Body of pancreas (tissue), 4 donors: Measurements from ENCODE around the gene WDR33. TPM values are rescaled to one million over a fixed set of nuclear protein-coding genes. Genes with fewer than 3 reads are reported as not detected.

Experiments
- ATAC-seq: fragments of 150-250 bp; one replicate; pipeline ENCODE4 v1.9.1; 2016
- DNase-seq, 4 donors: peaks; one replicate each; pipeline ENCODE4 v3.0.0-alpha.2; 2019
- H3K27ac ChIP-seq, 4 donors: fragments of 200-600 bp; sonication (generic); 1 replicate in 3 of 4; 2 replicates in 1 of 4; pipeline versions ENCODE4 v1.5.1 to v1.6.1; 2016 to 2019; ENCODE audit warnings: mild to moderate bottlenecking in 1 of 4, mixed read lengths in 1 of 4, moderate library complexity in 1 of 4
- H3K27me3 ChIP-seq, 2 donors: fragments of 200-600 bp; sonication (generic); one replicate each; pipeline ENCODE4 v1.6.0; 2016; ENCODE audit warnings: mild to moderate bottlenecking in 1 of 2
- H3K36me3 ChIP-seq, 2 donors: fragments of 200-600 bp; sonication (generic); replicated peaks in 1 of 2; 2 replicates each; pipeline ENCODE4 v1.5.1; 2016; ENCODE audit warnings: low read depth in 2 of 2; ENCODE audit not compliant: insufficient read depth in 1 of 2
- H3K4me1 ChIP-seq: fragments of 200-600 bp; sonication (generic); one replicate; pipeline ENCODE4 v1.6.0; 2016
- H3K4me3 ChIP-seq, 2 donors: fragments of 200-600 bp; sonication (generic); 1 replicate in 1 of 2; 2 replicates in 1 of 2; pipeline ENCODE4 v1.5.1; 2016 to 2019
- H3K9me3 ChIP-seq, 3 donors: fragments of 200-600 bp; sonication (generic); 1 replicate in 2 of 3; 2 replicates in 1 of 3; pipeline ENCODE4 v1.5.1; 2016
- POLR2A ChIP-seq, 3 donors: fragments of 450-650 bp; IDR thresholded peaks; one replicate each; pipeline ENCODE4 v1.6.1; 2016; ENCODE audit warnings: antibody characterized with exemption in 3 of 3, mild to moderate bottlenecking in 2 of 3
- WGBS, 2 donors: methylation state at CpG; one replicate each; pipeline ENCODE4 v1.1.5; 2017; 5-methylcytosine and 5-hydroxymethylcytosine counted together
- intact Hi-C: fragments of 100-400 bp; cut with DNase I; formaldehyde crosslinking; loops from one replicate; pipeline ENCODE4 v1.15.1; 2023
- total RNA-seq, 2 donors: library from RNA; depleted of rRNA; stranded (reverse); fragments of >200 nt; gene quantifications; one replicate each; pipeline ENCODE4 v1.1.0, GENCODE V29; 2016
- TF ChIP-seq, protein P1 (sequence below), 7 experiments: fragments of 450-650 bp in 4 of 7; fragments of 200-600 bp in 3 of 7; sonication (generic) in 3 of 7; IDR thresholded peaks; one replicate each; pipeline ENCODE4 v1.5.1; 2016 to 2019; ENCODE audit warnings: antibody characterized with exemption in 7 of 7

The WDR33 gene
- total RNA-seq, 2 donors from 2014 or later = 31.6 to 37.1 TPM

DNA sequence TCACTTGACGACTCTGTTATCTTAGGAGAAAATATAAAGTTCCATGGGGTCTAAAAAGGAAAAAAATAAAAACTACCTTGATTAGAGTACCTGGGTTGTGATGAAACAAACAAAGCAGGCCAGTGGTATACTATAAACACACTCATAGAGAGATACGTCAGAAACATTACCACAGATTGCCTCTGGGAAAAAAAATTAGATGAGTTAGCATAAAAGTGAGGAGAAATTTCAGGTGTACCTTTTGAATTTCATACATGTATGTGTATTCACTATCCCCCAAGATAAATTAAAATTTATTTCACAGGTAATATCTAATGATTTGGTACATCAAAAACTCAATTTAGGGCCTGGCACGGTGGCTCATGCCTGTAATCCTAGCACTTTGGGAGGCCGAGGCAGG is 18.2 kb downstream of the WDR33 start:
- TF ChIP-seq POLR2A (IDR thresholded peaks at IDR 0.05) = no peak
- TF ChIP-seq, protein P1, sequence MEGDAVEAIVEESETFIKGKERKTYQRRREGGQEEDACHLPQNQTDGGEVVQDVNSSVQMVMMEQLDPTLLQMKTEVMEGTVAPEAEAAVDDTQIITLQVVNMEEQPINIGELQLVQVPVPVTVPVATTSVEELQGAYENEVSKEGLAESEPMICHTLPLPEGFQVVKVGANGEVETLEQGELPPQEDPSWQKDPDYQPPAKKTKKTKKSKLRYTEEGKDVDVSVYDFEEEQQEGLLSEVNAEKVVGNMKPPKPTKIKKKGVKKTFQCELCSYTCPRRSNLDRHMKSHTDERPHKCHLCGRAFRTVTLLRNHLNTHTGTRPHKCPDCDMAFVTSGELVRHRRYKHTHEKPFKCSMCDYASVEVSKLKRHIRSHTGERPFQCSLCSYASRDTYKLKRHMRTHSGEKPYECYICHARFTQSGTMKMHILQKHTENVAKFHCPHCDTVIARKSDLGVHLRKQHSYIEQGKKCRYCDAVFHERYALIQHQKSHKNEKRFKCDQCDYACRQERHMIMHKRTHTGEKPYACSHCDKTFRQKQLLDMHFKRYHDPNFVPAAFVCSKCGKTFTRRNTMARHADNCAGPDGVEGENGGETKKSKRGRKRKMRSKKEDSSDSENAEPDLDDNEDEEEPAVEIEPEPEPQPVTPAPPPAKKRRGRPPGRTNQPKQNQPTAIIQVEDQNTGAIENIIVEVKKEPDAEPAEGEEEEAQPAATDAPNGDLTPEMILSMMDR (IDR thresholded peaks at IDR 0.05) = no peak
- no peak for ATAC-seq
- intact Hi-C loops = no loop called here

DNA sequence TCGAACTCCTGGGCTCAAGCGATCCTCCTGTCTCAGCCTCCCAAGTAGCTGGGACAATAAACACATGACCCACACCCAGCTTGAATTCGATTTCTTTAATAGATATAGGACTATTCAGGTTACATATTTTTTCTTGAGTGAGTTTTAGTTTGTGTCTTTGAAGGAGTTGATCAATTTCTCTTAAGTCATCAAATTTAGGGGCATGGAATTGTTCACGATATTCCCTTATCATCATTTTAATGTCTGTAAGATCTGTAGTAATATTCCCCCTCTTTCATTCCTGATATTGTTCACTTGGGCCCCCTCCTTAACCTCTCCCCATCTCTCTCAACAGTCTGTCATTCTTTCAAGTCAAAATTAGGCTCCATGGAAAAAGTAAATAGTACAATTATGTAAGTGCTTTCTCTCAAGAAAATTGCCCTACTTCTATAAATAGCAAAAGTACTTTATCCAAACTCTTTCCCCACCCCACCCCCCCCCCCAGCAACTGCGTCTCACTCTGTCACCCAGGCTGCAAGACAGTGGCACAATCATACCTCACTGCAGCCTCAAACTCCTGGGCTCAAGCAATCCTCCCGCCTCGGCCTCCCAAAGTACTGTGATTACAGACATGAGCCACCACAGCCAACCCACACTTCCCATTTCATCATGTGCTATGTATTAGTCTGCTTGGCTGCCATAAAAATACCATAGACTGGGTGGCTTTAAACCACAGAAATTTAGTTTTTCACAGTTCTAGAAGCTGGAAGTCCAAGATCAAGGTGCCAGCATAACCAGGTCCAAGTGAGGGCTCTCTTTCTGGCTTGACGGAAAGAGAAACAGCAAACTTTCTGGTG is 20.1 kb downstream of the WDR33 start:
- intact Hi-C loops = no loop called here
- DNase-seq (no peak), ATAC-seq (no peak)

More for the DNA sequence above, 18.2 kb downstream of the WDR33 start:
- Histone ChIP-seq H3K4me3 (no peak overlapping the region), H3K27me3 (no peaks in the 10 kb centered on the region), H3K27ac (no peak overlapping the region), H3K9me3 (no peaks in the 10 kb centered on the region), H3K4me1 (peaks cover 16% of the 10 kb centered on the region), H3K36me3 (no peaks in the 10 kb centered on the region)
- WGBS, 2 donors = 86 to 96% methylated on average over 4 of the region's 4 CpGs
- DNase-seq = no peak

DNA sequence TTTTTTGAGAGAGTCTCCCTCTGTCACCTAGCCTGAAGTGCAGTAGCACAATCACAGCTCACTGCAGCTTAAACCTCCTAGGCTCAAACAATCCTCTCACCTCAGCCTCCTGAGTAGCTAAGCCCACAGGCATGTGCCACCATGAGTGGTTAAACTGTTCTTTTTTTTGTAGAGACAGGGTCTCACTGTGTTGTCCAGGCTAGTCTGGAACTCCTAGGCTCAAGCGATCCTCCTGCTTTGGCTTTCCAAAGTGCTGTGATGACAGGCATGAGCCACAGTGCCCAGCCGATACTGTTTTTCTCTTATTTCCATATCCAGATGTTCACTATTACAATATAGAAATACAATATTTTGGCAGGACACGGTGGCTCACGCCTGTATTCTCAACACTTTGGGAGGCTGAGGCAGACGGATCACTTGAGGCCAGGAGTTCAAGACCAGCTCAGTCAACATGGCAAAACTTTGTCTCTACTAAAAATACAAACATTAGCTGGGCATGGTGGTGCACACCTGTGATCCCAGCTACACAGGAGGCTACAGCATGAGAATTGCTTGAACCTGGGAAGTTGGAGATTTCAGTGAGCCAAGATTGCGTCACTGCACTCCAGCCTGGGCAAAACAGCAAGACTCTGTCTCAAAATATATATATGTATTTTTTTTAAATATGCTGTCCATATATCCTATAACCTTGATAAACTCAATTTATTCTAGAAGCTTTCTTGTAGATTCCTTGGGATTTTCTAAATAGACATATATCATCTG is 24.7 kb downstream of the WDR33 start:
- no peaks in the 10 kb centered on the region for H3K9me3 ChIP-seq
- WGBS, 2 donors = 97 to 99% methylated on average over 6 of the region's 6 CpGs
- DNase-seq (no peak), ATAC-seq (no peak)
- intact Hi-C loops = no loop called here
- H3K27ac ChIP-seq = no peak overlapping the region
- H3K4me3 ChIP-seq = no peak overlapping the region
- peaks cover 0 to 2% of the 10 kb centered on the region in 2 donors for H3K36me3 ChIP-seq
- no peak for TF ChIP-seq POLR2A (IDR thresholded peaks at IDR 0.05)
- H3K27me3 ChIP-seq = no peaks in the 10 kb centered on the region
- peaks cover 16% of the 10 kb centered on the region for H3K4me1 ChIP-seq

More for the DNA sequence above, 20.1 kb downstream of the WDR33 start:
- no peak for TF ChIP-seq POLR2A (IDR thresholded peaks at IDR 0.05)
- TF ChIP-seq, protein P1 (IDR thresholded peaks at IDR 0.05) = no peak
- Histone ChIP-seq H3K27ac (no peak overlapping the region), H3K9me3 (no peaks in the 10 kb centered on the region), H3K27me3 (no peaks in the 10 kb centered on the region), H3K36me3 (peaks cover 0 to 2% of the 10 kb centered on the region in 2 donors), H3K4me1 (peaks cover 4% of the 10 kb centered on the region), H3K4me3 (no peak overlapping the region)
- 83 to 92% methylated on average over 8 of the region's 8 CpGs for WGBS, 2 donors

DNA sequence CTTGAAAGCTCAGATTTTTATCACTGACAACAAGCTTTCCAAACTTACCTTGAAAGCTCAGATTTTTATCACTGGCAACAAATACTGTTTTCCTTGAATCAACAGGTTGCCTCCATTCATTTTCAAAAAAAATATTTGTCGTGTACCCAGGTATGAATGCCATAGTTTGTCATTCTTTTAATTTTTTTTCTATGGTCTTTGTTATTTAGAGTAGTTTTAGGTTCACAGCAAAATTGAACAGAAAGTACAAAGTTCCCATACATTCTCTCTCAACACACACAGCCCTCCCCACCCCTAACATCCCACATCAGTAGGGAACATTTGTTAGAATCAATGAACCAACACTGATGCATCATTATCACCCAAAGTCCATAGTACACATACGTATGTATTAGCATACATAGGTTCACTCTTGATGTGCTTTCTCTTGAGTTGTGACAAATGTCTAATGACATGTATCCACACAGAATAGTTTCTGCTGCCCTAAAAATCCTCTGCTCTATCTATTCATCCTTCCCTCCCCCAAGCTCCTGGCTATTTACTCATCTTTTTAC is 25.9 kb downstream of the WDR33 start:
- no peaks in the 10 kb centered on the region for H3K9me3 ChIP-seq
- H3K36me3 ChIP-seq = peaks cover 0 to 2% of the 10 kb centered on the region in 2 donors
- intact Hi-C loops = no loop called here
- no peak overlapping the region for H3K27ac ChIP-seq
- no peaks in the 10 kb centered on the region for H3K27me3 ChIP-seq
- DNase-seq (no peak), ATAC-seq (no peak)
- WGBS, 2 donors = 46 to 60% methylated on average over 2 of the region's 2 CpGs
- no peak for TF ChIP-seq POLR2A (IDR thresholded peaks at IDR 0.05)
- TF ChIP-seq, protein P1 (IDR thresholded peaks at IDR 0.05) = no peak
- H3K4me1 ChIP-seq = peaks cover 14% of the 10 kb centered on the region
- no peak overlapping the region for H3K4me3 ChIP-seq

DNA sequence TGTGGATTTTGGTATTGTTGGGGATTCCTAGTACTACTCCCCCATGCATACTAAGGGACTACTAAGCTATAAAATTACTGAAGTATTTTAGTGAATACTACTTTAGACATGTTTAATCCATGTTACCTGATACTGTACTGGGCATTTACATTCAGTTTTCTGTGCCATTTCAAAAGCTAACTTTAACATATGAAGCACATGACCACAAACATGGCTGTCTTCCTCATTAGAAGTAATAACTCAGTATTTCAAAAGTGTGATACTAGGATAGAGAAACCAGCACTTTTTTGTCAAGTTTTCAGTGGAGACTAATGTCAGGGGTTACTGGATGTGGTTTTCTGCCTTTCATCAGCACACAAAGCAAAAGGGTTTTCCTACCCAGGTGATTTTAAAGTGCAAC is 27.9 kb downstream of the WDR33 start:
- H3K27ac ChIP-seq = no peak overlapping the region
- H3K9me3 ChIP-seq = no peaks in the 10 kb centered on the region
- no peak for TF ChIP-seq POLR2A (IDR thresholded peaks at IDR 0.05)
- TF ChIP-seq, protein P1 (IDR thresholded peaks at IDR 0.05) = no peak
- no peaks in the 10 kb centered on the region for H3K27me3 ChIP-seq
- intact Hi-C loops = no loop called here
- H3K4me3 ChIP-seq = no peak overlapping the region
- H3K4me1 ChIP-seq = peaks cover 14% of the 10 kb centered on the region
- ATAC-seq (no peak), DNase-seq (no peak)
- H3K36me3 ChIP-seq = peaks cover 0 to 2% of the 10 kb centered on the region in 2 donors
